H4 (cell line): ENCODE results near the gene KCNJ14. TPM values are rescaled to one million over a fixed set of nuclear protein-coding genes. Genes with fewer than 3 reads are reported as not detected.

Source experiments
- DNase-seq: peaks from one replicate; pipeline ENCODE4 v3.0.0-alpha.2; 2015; ENCODE audit warnings: low spot score
- total RNA-seq: library from RNA; depleted of rRNA; stranded (reverse); fragments of >200 nt; shearing (Covaris generic); gene quantifications from 2 replicates; pipeline ENCODE4 v1.2.3, GENCODE V29; 2014; rRNA removed

The KCNJ14 gene
- total RNA-seq = 0.23 and 0.41 TPM in 2 replicates

GRCh38 chr19:48455171-48455907 lies at the start of gene KCNJ14:
TSS of gene KCNJ14 (plus strand) at chr19:48455574. CDS start at chr19:48461725, 6,151 bp downstream.
- DNase-seq = no peak

- no peak for DNase-seq
These were observed 49.5 kb upstream of the KCNJ14 start for GRCh38 chr19:48405850-48406249.

GRCh38 chr19:48413879-48414587 lies 41.3 kb upstream of the KCNJ14 start:
- DNase-seq = no peak

GRCh38 chr19:48415395-48415794 lies 40.0 kb upstream of the KCNJ14 start:
- no peak for DNase-seq

- no peak for DNase-seq
These were observed 39.6 kb upstream of the KCNJ14 start for GRCh38 chr19:48415806-48416221.

- DNase-seq = no peak
These were observed 38.0 kb upstream of the KCNJ14 start for GRCh38 chr19:48417421-48417820.

- DNase-seq = peak; percentile 64
These were observed 36.9 kb upstream of the KCNJ14 start for GRCh38 chr19:48418317-48419064.

- DNase-seq = peak; percentile 42
These were observed 36.0 kb upstream of the KCNJ14 start for GRCh38 chr19:48419158-48419920.

- DNase-seq = no peak
These were observed 33.8 kb upstream of the KCNJ14 start for GRCh38 chr19:48421548-48421947.

- DNase-seq = peak; percentile 79
These were observed 30.6 kb upstream of the KCNJ14 start for GRCh38 chr19:48424694-48425219.

GRCh38 chr19:48428670-48429069 lies 26.7 kb upstream of the KCNJ14 start:
- no peak for DNase-seq

- no peak for DNase-seq
These were observed 22.0 kb upstream of the KCNJ14 start for GRCh38 chr19:48433337-48433736.

GRCh38 chr19:48436586-48436985 lies 18.8 kb upstream of the KCNJ14 start:
- no peak for DNase-seq

GRCh38 chr19:48441360-48442050 lies 13.9 kb upstream of the KCNJ14 start:
- no peak for DNase-seq

GRCh38 chr19:48442116-48443035 lies 13.0 kb upstream of the KCNJ14 start:
- no peak for DNase-seq

- DNase-seq = no peak
These were observed 12.1 kb upstream of the KCNJ14 start for GRCh38 chr19:48443256-48443655.

GRCh38 chr19:48443731-48444128 lies 11.6 kb upstream of the KCNJ14 start:
- no peak for DNase-seq

- DNase-seq = no peak
These were observed 11.0 kb upstream of the KCNJ14 start for GRCh38 chr19:48444129-48444935.

- DNase-seq = no peak
These were observed 10.5 kb upstream of the KCNJ14 start for GRCh38 chr19:48444936-48445200.
